ENCODE results near the gene RAB35.

Gene RAB35

DNA sequence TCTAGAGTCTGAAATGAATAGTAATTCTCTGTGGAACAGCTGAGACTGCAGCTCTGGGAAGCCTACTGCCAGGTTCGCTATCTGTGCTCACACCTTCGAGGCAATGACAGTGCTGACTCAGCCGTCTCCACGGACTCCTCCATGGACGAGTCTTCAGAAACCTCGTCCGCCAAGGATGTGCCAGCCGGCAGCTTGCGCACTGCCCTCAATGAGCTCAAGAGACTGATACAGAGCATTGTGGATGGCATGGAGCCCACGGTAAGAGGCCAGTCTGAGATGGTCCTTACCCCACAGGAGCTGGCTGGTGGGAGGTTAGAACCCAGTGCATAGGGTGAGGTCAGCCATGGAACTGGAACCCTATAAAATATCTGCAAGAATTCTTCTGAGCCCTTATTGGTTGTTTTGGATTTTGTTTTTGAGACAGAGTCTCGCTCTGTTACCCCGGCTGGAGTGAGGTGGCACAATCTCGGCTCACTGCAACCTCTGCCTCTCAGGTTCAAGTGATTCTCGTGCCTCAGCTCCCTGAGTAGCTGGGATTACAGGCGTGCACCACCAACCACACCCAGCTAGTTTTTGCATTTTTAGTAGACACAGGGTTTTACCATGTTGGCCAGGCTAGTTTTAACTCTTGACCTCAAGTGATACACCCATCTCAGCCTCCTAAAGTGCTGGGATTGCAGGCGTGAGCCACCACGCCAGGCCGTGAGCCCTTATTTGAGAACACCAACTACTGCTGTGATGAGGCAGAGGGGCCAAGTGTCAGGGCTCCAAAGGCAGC lies 43.9 kb downstream of the RAB35 start:
- TF ChIP-seq ZNF274 (IDR thresholded peaks at IDR 0.05; ENCODE audit: low read depth, low read length), result no peak
- H3K4me3 ChIP-seq (ENCODE audit: low read length), result no peak overlapping the region

DNA sequence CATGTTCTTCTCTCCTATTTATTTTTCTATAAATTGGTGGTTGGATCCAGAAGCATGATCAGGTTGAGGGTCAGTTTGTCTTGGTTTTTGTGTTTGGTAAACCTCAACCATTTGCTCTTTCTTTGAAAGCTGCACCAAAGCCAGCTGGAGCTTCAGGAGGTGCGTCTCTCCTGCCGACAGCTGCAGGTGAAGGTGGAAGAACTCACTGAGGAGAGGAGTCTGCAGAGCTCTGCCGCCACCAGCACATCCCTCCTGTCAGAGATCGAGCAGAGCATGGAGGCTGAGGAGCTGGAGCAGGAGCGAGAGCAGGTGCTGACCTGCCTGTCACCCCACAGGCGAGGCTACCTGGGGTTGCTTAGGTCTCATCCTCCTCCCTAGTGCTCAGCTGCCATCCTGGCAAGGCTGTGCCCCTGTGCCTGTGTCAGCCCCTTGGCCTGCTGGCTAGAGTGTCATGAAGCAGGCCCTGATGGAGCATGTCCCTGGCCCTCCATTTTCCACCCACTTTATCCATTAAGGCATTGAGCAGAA lies 45.0 kb downstream of the RAB35 start:
- no peak for TF ChIP-seq ZNF274 (IDR thresholded peaks at IDR 0.05; ENCODE audit: low read depth, low read length)
- no peak overlapping the region for H3K4me3 ChIP-seq (ENCODE audit: low read length)

GRCh38 chr12:120069278-120069677 lies 47.3 kb downstream of the RAB35 start:
- TF ChIP-seq ZNF274 (IDR thresholded peaks at IDR 0.05; ENCODE audit: low read depth, low read length), result no peak
- H3K4me3 ChIP-seq (ENCODE audit: low read length), result no peak overlapping the region

DNA sequence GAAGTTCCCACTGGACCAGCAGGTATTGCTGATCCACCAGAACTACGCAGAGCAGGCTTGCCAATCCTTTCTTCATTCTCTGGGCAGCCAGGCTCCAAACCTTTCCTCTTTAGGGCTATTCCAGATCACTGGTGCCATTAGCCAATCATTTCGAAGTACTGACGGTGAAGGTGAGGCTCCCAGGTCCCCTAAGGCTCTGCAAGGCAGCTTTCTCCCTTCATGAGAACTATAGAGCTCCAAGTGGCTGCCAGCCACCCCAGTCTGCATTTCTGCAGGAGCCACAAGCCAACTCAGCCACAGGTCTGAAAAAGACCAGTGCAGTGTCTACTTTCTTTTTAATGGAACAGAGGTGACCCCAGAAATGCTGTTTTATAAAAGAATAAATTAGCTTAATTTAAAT lies 48.7 kb downstream of the RAB35 start:
- TF ChIP-seq ZNF274 (IDR thresholded peaks at IDR 0.05; ENCODE audit: low read depth, low read length), result no peak

DNA sequence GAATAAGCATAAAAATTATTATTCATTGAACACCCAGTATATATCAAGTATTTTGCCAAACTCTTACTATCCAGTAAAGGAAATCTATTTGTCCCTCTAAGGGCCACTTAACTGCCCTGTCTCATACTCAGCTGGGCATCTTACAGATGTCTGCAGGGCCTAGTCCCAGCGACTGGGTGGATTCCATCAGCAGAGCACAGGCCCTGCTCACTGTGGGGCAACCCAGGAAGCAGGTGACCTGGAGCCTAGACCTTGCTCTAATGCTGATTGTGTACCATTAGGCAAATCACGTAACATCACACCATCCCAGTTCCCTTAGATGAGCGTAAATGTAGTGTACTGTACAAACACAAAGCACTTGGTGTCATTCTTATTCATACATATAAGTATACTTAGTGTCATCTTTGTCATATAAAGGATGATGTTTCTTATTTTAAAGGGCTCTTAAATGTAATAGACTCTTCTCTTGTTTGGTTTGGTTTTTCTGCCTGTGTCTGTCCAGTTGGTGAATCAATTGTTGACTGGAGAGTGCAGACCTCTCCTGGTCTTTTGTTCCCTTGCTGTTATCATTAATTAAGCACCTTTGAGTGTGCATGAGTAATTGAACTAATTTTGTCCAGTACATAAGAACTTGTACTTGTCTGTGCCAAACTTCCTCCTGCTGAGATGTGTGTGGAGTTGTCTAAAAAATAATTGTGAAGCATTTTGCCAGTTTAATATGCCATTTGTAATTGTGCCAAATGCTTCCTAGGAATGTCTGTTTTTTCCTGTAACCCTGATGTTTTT lies 49.3 kb downstream of the RAB35 start:
- TF ChIP-seq ZNF274 (IDR thresholded peaks at IDR 0.05; ENCODE audit: low read depth, low read length), result no peak
- H3K4me3 ChIP-seq (ENCODE audit: low read length), result no peak overlapping the region

More for the DNA sequence above, 48.7 kb downstream of the RAB35 start:
- no peak overlapping the region for H3K4me3 ChIP-seq (ENCODE audit: low read length)

DNA sequence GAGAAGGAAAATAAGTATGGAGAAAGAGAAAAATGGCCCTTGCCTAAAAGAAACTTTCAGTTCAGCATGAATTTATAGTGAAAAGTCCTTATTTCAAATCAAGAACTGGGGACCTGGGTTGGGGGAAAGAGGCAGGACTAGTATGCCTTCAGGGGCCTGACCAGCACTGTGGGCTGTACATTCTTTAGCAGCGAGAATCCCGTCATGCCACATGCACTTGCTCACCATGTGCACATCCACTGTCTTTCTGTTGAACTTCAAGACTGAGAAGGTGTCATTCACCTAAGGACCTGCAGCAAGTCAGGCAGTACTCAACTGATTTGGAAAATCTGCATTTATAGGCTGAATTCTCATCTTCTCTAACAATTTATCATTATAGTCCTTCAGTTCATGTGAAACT lies 50.2 kb downstream of the RAB35 start:
- TF ChIP-seq ZNF274 (IDR thresholded peaks at IDR 0.05; ENCODE audit: low read depth, low read length), result no peak
- no peak overlapping the region for H3K4me3 ChIP-seq (ENCODE audit: low read length)

- no peak for TF ChIP-seq ZNF274 (IDR thresholded peaks at IDR 0.05; ENCODE audit: low read depth, low read length)
- H3K4me3 ChIP-seq (ENCODE audit: low read length), result no peak overlapping the region
These were observed 51.1 kb downstream of the RAB35 start for GRCh38 chr12:120065472-120065871.

DNA sequence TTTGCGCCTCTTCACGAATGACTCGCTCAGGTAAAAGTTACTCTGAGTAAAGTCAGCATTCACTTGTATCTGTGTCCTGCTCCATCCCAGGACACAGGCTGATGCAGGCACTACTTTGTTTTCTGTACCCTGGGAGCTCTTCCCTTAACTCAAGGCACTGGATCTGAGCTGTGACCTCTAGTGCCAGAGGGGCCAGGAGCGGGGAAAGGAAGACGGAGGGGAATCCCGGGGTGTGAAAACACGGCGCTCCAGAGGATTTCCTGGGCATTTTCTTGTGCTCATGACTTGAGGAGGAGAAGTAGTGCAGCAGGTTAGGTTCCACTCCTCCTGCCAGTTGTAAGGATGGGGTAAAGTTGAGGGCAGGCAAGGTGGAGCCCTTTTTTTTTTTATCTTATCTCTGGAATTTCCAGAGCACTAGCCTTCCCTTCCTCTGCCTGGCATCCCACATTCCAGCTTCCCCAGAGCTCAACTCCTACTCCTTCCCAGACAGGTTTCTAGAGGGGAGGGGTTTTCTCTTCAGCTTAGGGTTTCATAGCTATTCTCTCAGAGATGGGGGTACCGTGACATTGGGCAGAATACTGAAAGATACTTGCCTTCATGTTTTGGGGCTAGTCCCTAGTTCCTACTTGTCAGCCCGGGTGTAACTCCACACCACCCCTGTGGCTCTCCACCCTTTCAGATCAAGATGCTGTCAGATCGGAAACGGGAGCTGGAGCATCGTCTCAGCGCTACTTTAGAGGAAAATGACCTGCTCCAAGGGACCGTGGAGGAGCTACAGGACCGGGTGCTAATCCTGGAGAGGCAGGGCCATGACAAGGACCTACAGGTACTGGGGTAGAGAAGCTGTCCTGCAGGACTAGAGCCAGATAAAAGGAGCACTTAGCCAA lies 52.3 kb downstream of the RAB35 start:
- TF ChIP-seq ZNF274 (IDR thresholded peaks at IDR 0.05; ENCODE audit: low read depth, low read length), result no peak
- no peak overlapping the region for H3K4me3 ChIP-seq (ENCODE audit: low read length)

DNA sequence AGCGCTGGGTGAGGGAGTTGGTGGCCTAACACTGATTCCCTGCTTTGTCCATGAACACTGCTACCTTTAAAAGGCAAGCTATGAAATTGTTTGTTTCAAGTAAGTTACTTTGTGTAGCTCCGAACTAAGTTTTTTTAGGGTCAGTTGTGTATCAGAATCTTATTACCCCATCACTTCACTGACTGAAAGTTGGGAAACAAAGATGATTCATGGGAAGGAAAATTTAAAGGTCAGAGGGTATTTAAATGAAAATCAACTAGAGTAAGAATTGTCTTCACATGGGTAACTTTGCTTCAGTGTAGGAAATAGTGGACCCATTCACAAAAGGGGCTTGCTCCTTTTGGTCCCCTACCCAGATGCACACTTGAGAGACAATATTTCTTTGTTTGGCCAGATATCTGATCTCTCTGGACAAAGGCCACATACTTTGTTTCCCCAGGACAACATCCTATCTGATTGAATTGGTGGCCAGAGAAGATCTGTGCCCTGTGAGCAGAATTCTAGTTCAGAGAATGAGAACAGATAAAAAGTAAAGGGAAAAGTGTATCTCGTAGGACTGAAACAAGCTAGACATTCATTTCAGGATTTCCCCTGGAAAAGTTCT lies 53.5 kb downstream of the RAB35 start:
- no peak for TF ChIP-seq ZNF274 (IDR thresholded peaks at IDR 0.05; ENCODE audit: low read depth, low read length)

DNA sequence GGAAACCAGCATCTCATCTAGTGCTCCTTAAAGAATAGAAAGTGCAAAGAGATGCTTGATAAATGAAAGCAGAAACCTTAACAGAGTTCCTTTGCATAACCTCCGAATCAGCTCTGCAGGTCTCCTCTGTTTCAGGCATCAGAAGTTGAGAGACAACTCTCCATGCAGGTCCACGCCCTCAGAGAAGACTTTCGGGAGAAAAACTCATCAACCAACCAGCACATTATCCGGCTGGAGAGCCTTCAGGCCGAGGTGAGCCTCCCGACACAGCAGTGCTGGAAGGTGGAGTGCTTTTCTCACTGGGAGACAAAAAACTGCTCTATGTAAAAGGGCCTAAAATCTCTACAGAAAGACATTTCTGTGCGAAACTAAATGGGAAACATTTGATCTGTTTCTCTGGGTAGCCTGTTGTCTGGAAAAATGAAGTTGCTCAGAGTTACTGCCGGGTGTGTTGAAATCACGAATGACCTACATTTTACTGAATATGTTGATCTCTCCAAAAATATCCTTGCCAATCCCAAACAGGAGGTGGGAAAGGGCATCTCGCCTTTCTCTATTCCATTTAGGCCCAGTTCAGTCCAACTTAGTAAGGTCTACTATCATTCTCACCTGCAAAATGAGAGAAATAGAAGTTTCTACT lies 54.9 kb downstream of the RAB35 start:
- no peak for TF ChIP-seq ZNF274 (IDR thresholded peaks at IDR 0.05; ENCODE audit: low read depth, low read length)

More for the DNA sequence above, 53.5 kb downstream of the RAB35 start:
- no peak overlapping the region for H3K4me3 ChIP-seq (ENCODE audit: low read length)

DNA sequence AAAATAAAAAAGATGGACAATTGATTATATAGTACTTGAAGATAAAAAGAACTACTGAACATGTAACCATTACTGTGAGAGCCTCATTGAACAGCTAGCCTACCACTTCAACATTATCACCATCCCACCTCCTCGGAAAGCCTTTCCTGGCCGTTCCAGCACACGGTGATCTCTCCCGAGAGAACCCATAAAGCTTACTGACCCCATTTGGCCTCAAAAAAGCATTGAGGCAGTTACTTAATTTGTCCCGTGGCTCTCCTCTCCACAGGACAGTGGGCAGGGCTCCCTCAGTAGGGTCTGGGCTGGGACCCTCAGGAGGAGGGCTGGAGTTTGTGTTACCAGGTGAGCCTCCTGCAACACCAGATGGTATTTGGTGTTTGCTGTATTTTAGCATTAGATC lies 55.8 kb downstream of the RAB35 start:
- TF ChIP-seq ZNF274 (IDR thresholded peaks at IDR 0.05; ENCODE audit: low read depth, low read length), result no peak
- H3K4me3 ChIP-seq (ENCODE audit: low read length), result no peak overlapping the region

More for the DNA sequence above, 54.9 kb downstream of the RAB35 start:
- no peak overlapping the region for H3K4me3 ChIP-seq (ENCODE audit: low read length)

GRCh38 chr12:120060196-120060595 lies 56.4 kb downstream of the RAB35 start:
- H3K4me3 ChIP-seq (ENCODE audit: low read length), result no peak overlapping the region
- TF ChIP-seq ZNF274 (IDR thresholded peaks at IDR 0.05; ENCODE audit: low read depth, low read length), result no peak

DNA sequence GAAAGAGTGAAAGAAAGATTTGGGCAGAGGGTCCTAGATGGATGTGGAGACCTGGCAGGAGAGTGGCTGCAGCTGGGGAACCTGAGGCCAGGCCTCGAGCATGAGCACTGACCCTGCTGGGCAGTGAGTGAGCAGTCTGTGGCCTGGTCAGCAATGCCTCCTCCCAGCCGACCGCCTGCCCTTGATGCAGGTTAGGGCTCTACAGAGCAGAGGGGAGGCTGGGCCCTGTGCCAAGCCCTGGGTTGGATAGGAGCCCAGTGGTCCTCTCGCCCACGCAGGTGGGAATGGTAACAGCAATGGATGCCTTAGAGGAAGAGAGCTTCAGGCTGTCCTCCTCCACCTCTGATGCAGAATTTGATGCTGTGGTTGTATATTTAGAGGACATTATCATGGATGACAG lies 59.8 kb downstream of the RAB35 start:
- H3K4me3 ChIP-seq (ENCODE audit: low read length), result no peak overlapping the region

More for the DNA sequence above, 59.8 kb downstream of the RAB35 start:
- no peak for TF ChIP-seq ZNF274 (IDR thresholded peaks at IDR 0.05; ENCODE audit: low read depth, low read length)
